CD14-positive monocyte (primary cell): Measurements from ENCODE around the gene MIF4GD. TPM values are rescaled to one million over a fixed set of nuclear protein-coding genes. Genes with fewer than 3 reads are reported as not detected.

Source experiments
- DNase-seq, 3 donors: peaks; one replicate each; pipeline ENCODE4 v3.0.0-alpha.2; 2011 to 2022
- H2AFZ ChIP-seq: 2 replicates; pipeline ENCODE4 v1.6.0; 2012; ENCODE audit warnings: mild to moderate bottlenecking, low read depth, low read length, inconsistent platforms; ENCODE audit not compliant: insufficient read depth, poor library complexity, severe bottlenecking
- H3K27ac ChIP-seq, 2 donors: 1 replicate in 1 of 2; 2 replicates in 1 of 2; pipeline ENCODE4 v1.5.1; 2012 to 2013; ENCODE audit warnings: low read length in 2 of 2, control low read depth in 1 of 2, inconsistent platforms in 1 of 2, low read depth in 1 of 2, mild to moderate bottlenecking in 1 of 2
- H3K27me3 ChIP-seq, 2 donors: one replicate each; pipeline versions ENCODE4 v1.6.0 to v1.6.1; 2011 to 2013; ENCODE audit warnings: low read length in 2 of 2; ENCODE audit not compliant: control insufficient read depth in 2 of 2, insufficient read depth in 2 of 2
- H3K36me3 ChIP-seq, 2 donors: replicated peaks in 1 of 2; 1 replicate in 1 of 2; 2 replicates in 1 of 2; pipeline versions ENCODE4 v1.5.1 to v1.6.1; 2012 to 2013; ENCODE audit warnings: low read length in 2 of 2, control low read depth in 1 of 2, inconsistent platforms in 1 of 2, mild to moderate bottlenecking in 1 of 2; ENCODE audit not compliant: insufficient read depth in 2 of 2, control insufficient read depth in 1 of 2
- H3K4me1 ChIP-seq, 2 donors: 1 replicate in 1 of 2; 2 replicates in 1 of 2; pipeline versions ENCODE4 v1.5.1 to v1.6.1; 2012 to 2013; ENCODE audit warnings: low read length in 2 of 2, control low read depth in 1 of 2, inconsistent platforms in 1 of 2, mild to moderate bottlenecking in 1 of 2, moderate library complexity in 1 of 2; ENCODE audit not compliant: insufficient read depth in 2 of 2, control insufficient read depth in 1 of 2
- H3K4me2 ChIP-seq: replicated peaks from 2 replicates; pipeline ENCODE3; 2012; ENCODE audit warnings: low read length, moderate library complexity, mild to moderate bottlenecking; ENCODE audit not compliant: poor library complexity, severe bottlenecking; ENCODE audit errors: extremely low read depth
- H3K4me3 ChIP-seq, 3 experiments: fragments of 200-600 bp in 1 of 3; sonication (generic) in 1 of 3; replicated peaks in 1 of 3; 1 replicate in 2 of 3; 2 replicates in 1 of 3; pipeline ENCODE4 v1.5.1; 2011 to 2013; ENCODE audit warnings: low read length in 3 of 3, mild to moderate bottlenecking in 3 of 3, control low read depth in 2 of 3, low read depth in 2 of 3, inconsistent platforms in 1 of 3, moderate library complexity in 1 of 3
- H3K79me2 ChIP-seq: 2 replicates; pipeline ENCODE4 v1.6.0; 2012; ENCODE audit warnings: mild to moderate bottlenecking, control low read depth, inconsistent platforms, low read length, moderate library complexity; ENCODE audit not compliant: insufficient read depth
- H3K9ac ChIP-seq: 2 replicates; pipeline ENCODE4 v1.6.0; 2017; ENCODE audit warnings: low read length, mild to moderate bottlenecking; ENCODE audit not compliant: insufficient read depth, poor library complexity, severe bottlenecking
- H3K9me3 ChIP-seq, 2 donors: replicated peaks in 1 of 2; 1 replicate in 1 of 2; 2 replicates in 1 of 2; pipeline versions ENCODE4 v1.5.1 to v1.6.1; 2012 to 2013; ENCODE audit warnings: low read length in 2 of 2, control low read depth in 1 of 2; ENCODE audit not compliant: control insufficient read depth in 1 of 2, insufficient read depth in 1 of 2
- H4K20me1 ChIP-seq: 2 replicates; pipeline ENCODE4 v1.6.0; 2012; ENCODE audit warnings: mild to moderate bottlenecking, low read length, control low read depth, moderate library complexity; ENCODE audit not compliant: insufficient read depth
- H3K27ac Mint-ChIP-seq, 7 donors: one replicate each; pipeline ENCODE4 v1.8.0; 2020; ENCODE audit warnings: mild to moderate bottlenecking in 7 of 7, mixed read lengths in 7 of 7, moderate library complexity in 6 of 7, inconsistent platforms in 2 of 7
- H3K27me3 Mint-ChIP-seq, 3 donors: one replicate each; pipeline ENCODE4 v1.8.0; 2021 to 2022; ENCODE audit warnings: low read depth in 3 of 3, mild to moderate bottlenecking in 3 of 3, mixed read lengths in 3 of 3, moderate library complexity in 3 of 3, inconsistent platforms in 1 of 3
- H3K36me3 Mint-ChIP-seq, 2 donors: one replicate each; pipeline ENCODE4 v1.8.0; 2020; ENCODE audit warnings: mixed read lengths in 2 of 2, inconsistent platforms in 1 of 2, mild to moderate bottlenecking in 1 of 2
- H3K4me1 Mint-ChIP-seq: one replicate; pipeline ENCODE4 v1.8.0; 2020; ENCODE audit warnings: mild to moderate bottlenecking, mixed read lengths
- H3K4me3 Mint-ChIP-seq, 2 donors: one replicate each; pipeline ENCODE4 v1.8.0; 2020; ENCODE audit warnings: mild to moderate bottlenecking in 2 of 2, mixed read lengths in 2 of 2, moderate library complexity in 1 of 2
- H3K9me3 Mint-ChIP-seq, 7 donors: one replicate each; pipeline ENCODE4 v1.8.0; 2020 to 2022; ENCODE audit warnings: mixed read lengths in 7 of 7, mild to moderate bottlenecking in 6 of 7, moderate library complexity in 6 of 7, inconsistent platforms in 2 of 7
- CTCF ChIP-seq: fragments of 200-600 bp; IDR thresholded peaks from one replicate; pipeline ENCODE4 v1.8.0; 2022; ENCODE audit warnings: antibody characterized with exemption, mild to moderate bottlenecking
- WGBS: methylation state at CpG from one replicate; pipeline ENCODE4 v1.1.5; 2013; ENCODE audit warnings: missing lambda C conversion rate; ENCODE audit not compliant: insufficient coverage; 5-methylcytosine and 5-hydroxymethylcytosine counted together
- intact Hi-C, 2 donors: fragments of 100-400 bp; cut with micrococcal nuclease; formaldehyde crosslinking; loops; one replicate each; pipeline versions ENCODE4 v1.15.0 to v1.15.1; 2023
- polyA plus RNA-seq, 3 donors: library from polyadenylated mRNA; depleted of rRNA in 1 of 3; unstranded in 2 of 3; stranded (reverse) in 1 of 3; fragments of 300-500 nt in 2 of 3; fragments of >200 nt in 1 of 3; fragmentation: Illumina TruSeq in 2 of 3; gene quantifications; 1 replicate in 2 of 3; 2 replicates in 1 of 3; pipeline ENCODE4 v1.2.3, GENCODE V29; 2012 to 2021

Gene MIF4GD
- polyA plus RNA-seq, 3 donors = 66.9 to 103 (median 80.6) TPM

- DNase-seq = no peak
- Histone ChIP-seq H4K20me1 (peaks cover 2% of the 10 kb centered on the region), H3K27ac (peak overlapping the region; percentile 76 to 89), H3K36me3 (peaks cover 9 to 36% of the 10 kb centered on the region in 2 donors), H3K4me2 (peak overlapping the region; percentile 34), H3K27me3 (no peaks in the 10 kb centered on the region), H3K4me1 (peaks cover 66 to 73% of the 10 kb centered on the region in 2 donors), H3K9me3 (no peaks in the 10 kb centered on the region), H3K4me3 (peak overlapping the region in 1 of 3 experiments; percentile 92), H3K79me2 (peaks cover 76% of the 10 kb centered on the region), H2AFZ (no peak overlapping the region), H3K9ac (no peak overlapping the region)
- Mint-ChIP-seq H3K27me3 (peaks cover 0 to 2% (median 0%) of the 10 kb centered on the region in 3 donors), H3K9me3 (peaks cover 0 to 4% (median 0%) of the 10 kb centered on the region in 7 donors), H3K4me3 (peak overlapping the region in 1 of 2 donors; percentile 60), H3K36me3 (peaks cover 21 to 35% of the 10 kb centered on the region in 2 donors), H3K27ac (peak overlapping the region; percentile 74 to 91 (median 85)), H3K4me1 (peaks cover 62% of the 10 kb centered on the region)
- no peak for TF ChIP-seq CTCF
- intact Hi-C loops = loop anchor here in 1 of 2 donors (10.0 kb wide), 2 partner anchors 232 to 318 kb away; partner anchors contain the start of gene MYO15B
- WGBS = 58% methylated on average over 2 of the region's 2 CpGs
Observed at GRCh38 chr17:75267153-75267410, 3.9 kb downstream of the MIF4GD start.

- H3K4me3 ChIP-seq = peak overlapping the region in 1 of 3 experiments; percentile 92
- intact Hi-C loops = loop anchor here in 1 of 2 donors (10.0 kb wide), 2 partner anchors 232 to 318 kb away; partner anchors contain the start of gene MYO15B
- DNase-seq = peak in 1 of 3 donors; percentile 39
- H3K9ac ChIP-seq = no peak overlapping the region
- H3K9me3 ChIP-seq = no peaks in the 10 kb centered on the region
- no peaks in the 10 kb centered on the region for H4K20me1 ChIP-seq
- peaks cover 76% of the 10 kb centered on the region for H3K79me2 ChIP-seq
- H3K4me2 ChIP-seq = peak overlapping the region; percentile 34
- 93% methylated on average over 13 of the region's 13 CpGs for WGBS
- no peaks in the 10 kb centered on the region for H3K27me3 Mint-ChIP-seq
- no peaks in the 10 kb centered on the region for H3K27me3 ChIP-seq
- H3K4me1 ChIP-seq = peaks cover 63 to 70% of the 10 kb centered on the region in 2 donors
- peaks cover 0 to 4% (median 0%) of the 10 kb centered on the region in 7 donors for H3K9me3 Mint-ChIP-seq
- peaks cover 21 to 35% of the 10 kb centered on the region in 2 donors for H3K36me3 Mint-ChIP-seq
- peak overlapping the region; percentile 76 to 89 for H3K27ac ChIP-seq
- peak overlapping the region in 1 of 2 donors; percentile 60 for H3K4me3 Mint-ChIP-seq
- H3K27ac Mint-ChIP-seq = peak overlapping the region; percentile 74 to 91 (median 85)
- no peak for TF ChIP-seq CTCF
- H2AFZ ChIP-seq = no peak overlapping the region
- peaks cover 9 to 36% of the 10 kb centered on the region in 2 donors for H3K36me3 ChIP-seq
- H3K4me1 Mint-ChIP-seq = peaks cover 59% of the 10 kb centered on the region
Observed at GRCh38 chr17:75266316-75267152, 4.5 kb downstream of the MIF4GD start.
